Stomach (tissue), 4 donors: ENCODE measurements around the gene MCOLN1.

ENCODE experiments used
- CTCF ChIP-seq, 7 experiments: fragments of 450-650 bp in 4 of 7; fragments of 200-600 bp in 3 of 7; sonication (generic) in 3 of 7; IDR thresholded peaks; one replicate each; pipeline ENCODE4 v1.5.1; 2016 to 2019; ENCODE audit warnings: antibody characterized with exemption in 7 of 7, control low read depth in 2 of 7, mild to moderate bottlenecking in 1 of 7
- POLR2A ChIP-seq, 4 donors: fragments of 450-650 bp; IDR thresholded peaks; one replicate each; pipeline ENCODE4 v1.6.1; 2016; ENCODE audit warnings: antibody characterized with exemption in 4 of 4, control low read depth in 2 of 4, mild to moderate bottlenecking in 1 of 4, moderate library complexity in 1 of 4

DNA sequence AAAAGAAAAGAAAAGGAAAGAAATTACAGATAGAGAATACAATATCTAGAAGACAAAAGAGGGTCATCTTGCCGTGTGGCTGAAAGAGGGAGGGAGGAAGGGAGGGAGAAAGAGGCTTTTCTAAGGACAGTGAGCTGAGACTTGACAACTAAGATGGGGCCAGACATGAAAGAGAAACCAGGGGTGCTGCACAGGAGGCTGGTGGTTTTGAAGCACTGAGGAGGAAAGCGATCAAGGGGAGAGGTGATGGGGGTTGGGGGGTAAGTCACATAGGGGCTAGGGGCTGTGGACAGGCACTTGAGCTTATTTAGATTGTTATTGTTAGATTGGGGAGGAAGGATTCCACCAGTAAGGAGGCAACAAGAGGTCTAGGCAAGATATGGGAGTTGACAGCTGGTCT, 30.4 kb downstream of the MCOLN1 start:
- TF ChIP-seq CTCF (IDR thresholded peaks at IDR 0.05) (no peak), POLR2A (IDR thresholded peaks at IDR 0.05) (no peak)
